SK-N-SH treated with all-trans-retinoic acid at 6 μM for 48 hours (cell line): ENCODE data around the gene CRLF1.

ENCODE experiments used
- ATAC-seq: fragments of 200-7000 bp; cut with Tn5 transposase; 3 replicates; pipeline ENCODE4 v1.9.1; 2020; ENCODE audit warnings: mild to moderate bottlenecking, moderate library complexity
- BACH2 ChIP-seq: fragments of 250-450 bp; sonication (Bioruptor Pico); IDR thresholded peaks from 2 replicates; pipeline ENCODE4 v1.9.0; 2021; ENCODE audit warnings: mild to moderate bottlenecking, borderline replicate concordance
- ESRRG ChIP-seq: fragments of 250-450 bp; sonication (Bioruptor Pico); IDR thresholded peaks from 2 replicates; pipeline ENCODE4 v1.6.1; 2021; ENCODE audit warnings: mild to moderate bottlenecking
- GLIS3 ChIP-seq: fragments of 250-450 bp; sonication (Bioruptor Pico); IDR thresholded peaks from 2 replicates; pipeline ENCODE4 v1.5.0; 2020; ENCODE audit warnings: mild to moderate bottlenecking, moderate library complexity
- ISL1 ChIP-seq: fragments of 250-450 bp; sonication (Bioruptor Pico); IDR thresholded peaks from 2 replicates; pipeline ENCODE4 v2.1.2; 2022; ENCODE audit warnings: mild to moderate bottlenecking, moderate library complexity
- OSR1 ChIP-seq: fragments of 250-450 bp; sonication (Bioruptor Pico); IDR thresholded peaks from 2 replicates; pipeline ENCODE4 v1.8.0; 2022; ENCODE audit warnings: moderate library complexity, mild to moderate bottlenecking, inconsistent platforms
- PPARA ChIP-seq: fragments of 250-450 bp; sonication (Bioruptor Pico); IDR thresholded peaks from 2 replicates; pipeline ENCODE4 v1.5.0; 2020; ENCODE audit warnings: mild to moderate bottlenecking, borderline replicate concordance
- SNAI2 ChIP-seq: fragments of 250-450 bp; sonication (Bioruptor Pico); IDR thresholded peaks from 2 replicates; pipeline ENCODE4 v1.5.0; 2020; ENCODE audit warnings: mild to moderate bottlenecking, moderate library complexity
- TCF4 ChIP-seq: fragments of 250-450 bp; sonication (Bioruptor Pico); IDR thresholded peaks from 2 replicates; pipeline ENCODE4 v1.8.0; 2021; ENCODE audit warnings: mild to moderate bottlenecking, moderate library complexity, borderline replicate concordance
- TOX ChIP-seq: fragments of 250-450 bp; sonication (Bioruptor Pico); IDR thresholded peaks from 2 replicates; pipeline ENCODE4 v1.8.0; 2021; ENCODE audit warnings: mild to moderate bottlenecking, moderate library complexity, borderline replicate concordance
- ZC3H10 ChIP-seq: fragments of 250-450 bp; sonication (Bioruptor Pico); IDR thresholded peaks from 2 replicates; pipeline ENCODE4 v1.5.1; 2021; ENCODE audit warnings: mild to moderate bottlenecking, moderate library complexity
- ZFP3 ChIP-seq: fragments of 250-450 bp; sonication (Bioruptor Pico); IDR thresholded peaks from 2 replicates; pipeline ENCODE4 v1.5.0; 2020; ENCODE audit warnings: mild to moderate bottlenecking, moderate library complexity
- ZFP30 ChIP-seq: fragments of 450-650 bp; formaldehyde crosslinking; IDR thresholded peaks from 2 replicates; pipeline ENCODE4 v1.5.0; 2022; ENCODE audit warnings: mild to moderate bottlenecking, moderate library complexity
- ZNF565 ChIP-seq: fragments of 450-650 bp; formaldehyde crosslinking; conservative IDR thresholded peaks from 2 replicates; pipeline ENCODE4 v1.5.0; 2020; ENCODE audit warnings: low read depth, mild to moderate bottlenecking, moderate library complexity
- ZNF70 ChIP-seq: fragments of 450-650 bp; formaldehyde crosslinking; IDR thresholded peaks from 2 replicates; pipeline ENCODE4 v1.5.0; 2020; ENCODE audit warnings: mild to moderate bottlenecking, moderate library complexity
- TF ChIP-seq, protein P1 (sequence below): fragments of 250-450 bp; sonication (Bioruptor Pico); IDR thresholded peaks from 2 replicates; pipeline ENCODE4 v1.5.1; 2021; ENCODE audit warnings: mild to moderate bottlenecking, moderate library complexity
- TF ChIP-seq, protein P2 (sequence below): fragments of 250-450 bp; sonication (Bioruptor Pico); IDR thresholded peaks from 2 replicates; pipeline ENCODE4 v1.5.0; 2020; ENCODE audit warnings: mild to moderate bottlenecking, moderate library complexity
- TF ChIP-seq, protein P3 (sequence below): fragments of 250-450 bp; sonication (Bioruptor Pico); IDR thresholded peaks from 2 replicates; pipeline ENCODE4 v1.8.0; 2021; ENCODE audit warnings: low read depth, mild to moderate bottlenecking, moderate library complexity, borderline replicate concordance
- TF ChIP-seq, protein P4 (sequence below): fragments of 250-450 bp; sonication (Bioruptor Pico); IDR thresholded peaks from 2 replicates; pipeline ENCODE4 v1.8.0; 2020; ENCODE audit warnings: mild to moderate bottlenecking, moderate library complexity, borderline replicate concordance
- TF ChIP-seq, protein P5 (sequence below): fragments of 250-450 bp; sonication (Bioruptor Pico); IDR thresholded peaks from 2 replicates; pipeline ENCODE4 v1.5.1; 2020; ENCODE audit warnings: low read depth, mild to moderate bottlenecking, moderate library complexity

CRLF1 gene

DNA sequence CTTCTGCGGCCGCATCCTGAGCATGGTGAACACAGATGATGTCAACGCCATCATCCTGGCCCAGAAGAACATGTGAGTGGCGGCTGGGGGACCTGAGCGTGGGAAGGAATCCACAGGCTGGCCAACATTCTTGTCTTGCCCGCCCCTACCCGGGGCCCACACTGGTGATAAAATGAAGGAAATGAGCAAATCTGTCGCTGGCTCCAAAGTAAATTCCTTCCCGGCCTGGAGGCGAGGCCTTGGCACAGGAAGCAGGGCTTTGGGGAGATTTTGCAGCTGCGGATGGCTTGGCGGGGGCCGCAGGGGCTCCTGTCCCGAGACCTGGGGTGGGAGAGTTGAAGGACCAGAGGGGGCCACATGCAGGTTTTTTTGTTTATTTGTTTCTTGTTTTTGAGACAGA is 44.5 kb downstream of the CRLF1 start:
- no peak for ATAC-seq
- no peak for TF ChIP-seq BACH2 (CRISPR knock-in tag)
- TF ChIP-seq, protein P1, sequence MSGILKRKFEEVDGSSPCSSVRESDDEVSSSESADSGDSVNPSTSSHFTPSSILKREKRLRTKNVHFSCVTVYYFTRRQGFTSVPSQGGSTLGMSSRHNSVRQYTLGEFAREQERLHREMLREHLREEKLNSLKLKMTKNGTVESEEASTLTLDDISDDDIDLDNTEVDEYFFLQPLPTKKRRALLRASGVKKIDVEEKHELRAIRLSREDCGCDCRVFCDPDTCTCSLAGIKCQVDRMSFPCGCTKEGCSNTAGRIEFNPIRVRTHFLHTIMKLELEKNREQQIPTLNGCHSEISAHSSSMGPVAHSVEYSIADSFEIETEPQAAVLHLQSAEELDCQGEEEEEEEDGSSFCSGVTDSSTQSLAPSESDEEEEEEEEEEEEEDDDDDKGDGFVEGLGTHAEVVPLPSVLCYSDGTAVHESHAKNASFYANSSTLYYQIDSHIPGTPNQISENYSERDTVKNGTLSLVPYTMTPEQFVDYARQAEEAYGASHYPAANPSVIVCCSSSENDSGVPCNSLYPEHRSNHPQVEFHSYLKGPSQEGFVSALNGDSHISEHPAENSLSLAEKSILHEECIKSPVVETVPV (CRISPR knock-in tag): no peak
- TF ChIP-seq, protein P2, sequence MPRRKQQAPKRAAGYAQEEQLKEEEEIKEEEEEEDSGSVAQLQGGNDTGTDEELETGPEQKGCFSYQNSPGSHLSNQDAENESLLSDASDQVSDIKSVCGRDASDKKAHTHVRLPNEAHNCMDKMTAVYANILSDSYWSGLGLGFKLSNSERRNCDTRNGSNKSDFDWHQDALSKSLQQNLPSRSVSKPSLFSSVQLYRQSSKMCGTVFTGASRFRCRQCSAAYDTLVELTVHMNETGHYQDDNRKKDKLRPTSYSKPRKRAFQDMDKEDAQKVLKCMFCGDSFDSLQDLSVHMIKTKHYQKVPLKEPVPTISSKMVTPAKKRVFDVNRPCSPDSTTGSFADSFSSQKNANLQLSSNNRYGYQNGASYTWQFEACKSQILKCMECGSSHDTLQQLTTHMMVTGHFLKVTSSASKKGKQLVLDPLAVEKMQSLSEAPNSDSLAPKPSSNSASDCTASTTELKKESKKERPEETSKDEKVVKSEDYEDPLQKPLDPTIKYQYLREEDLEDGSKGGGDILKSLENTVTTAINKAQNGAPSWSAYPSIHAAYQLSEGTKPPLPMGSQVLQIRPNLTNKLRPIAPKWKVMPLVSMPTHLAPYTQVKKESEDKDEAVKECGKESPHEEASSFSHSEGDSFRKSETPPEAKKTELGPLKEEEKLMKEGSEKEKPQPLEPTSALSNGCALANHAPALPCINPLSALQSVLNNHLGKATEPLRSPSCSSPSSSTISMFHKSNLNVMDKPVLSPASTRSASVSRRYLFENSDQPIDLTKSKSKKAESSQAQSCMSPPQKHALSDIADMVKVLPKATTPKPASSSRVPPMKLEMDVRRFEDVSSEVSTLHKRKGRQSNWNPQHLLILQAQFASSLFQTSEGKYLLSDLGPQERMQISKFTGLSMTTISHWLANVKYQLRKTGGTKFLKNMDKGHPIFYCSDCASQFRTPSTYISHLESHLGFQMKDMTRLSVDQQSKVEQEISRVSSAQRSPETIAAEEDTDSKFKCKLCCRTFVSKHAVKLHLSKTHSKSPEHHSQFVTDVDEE (CRISPR knock-in tag): no peak
- no peak for TF ChIP-seq OSR1 (CRISPR knock-in tag)
- TF ChIP-seq PPARA: no peak
- TF ChIP-seq, protein P3, sequence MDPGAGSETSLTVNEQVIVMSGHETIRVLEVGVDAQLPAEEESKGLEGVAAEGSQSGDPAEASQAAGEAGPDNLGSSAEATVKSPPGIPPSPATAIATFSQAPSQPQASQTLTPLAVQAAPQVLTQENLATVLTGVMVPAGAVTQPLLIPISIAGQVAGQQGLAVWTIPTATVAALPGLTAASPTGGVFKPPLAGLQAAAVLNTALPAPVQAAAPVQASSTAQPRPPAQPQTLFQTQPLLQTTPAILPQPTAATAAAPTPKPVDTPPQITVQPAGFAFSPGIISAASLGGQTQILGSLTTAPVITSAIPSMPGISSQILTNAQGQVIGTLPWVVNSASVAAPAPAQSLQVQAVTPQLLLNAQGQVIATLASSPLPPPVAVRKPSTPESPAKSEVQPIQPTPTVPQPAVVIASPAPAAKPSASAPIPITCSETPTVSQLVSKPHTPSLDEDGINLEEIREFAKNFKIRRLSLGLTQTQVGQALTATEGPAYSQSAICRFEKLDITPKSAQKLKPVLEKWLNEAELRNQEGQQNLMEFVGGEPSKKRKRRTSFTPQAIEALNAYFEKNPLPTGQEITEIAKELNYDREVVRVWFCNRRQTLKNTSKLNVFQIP: no peak
- no peak for TF ChIP-seq GLIS3 (CRISPR knock-in tag)
- no peak for TF ChIP-seq SNAI2 (CRISPR knock-in tag)
- no peak for TF ChIP-seq ZFP3 (CRISPR knock-in tag)
- TF ChIP-seq ISL1 (CRISPR knock-in tag): no peak
- TF ChIP-seq, protein P4, sequence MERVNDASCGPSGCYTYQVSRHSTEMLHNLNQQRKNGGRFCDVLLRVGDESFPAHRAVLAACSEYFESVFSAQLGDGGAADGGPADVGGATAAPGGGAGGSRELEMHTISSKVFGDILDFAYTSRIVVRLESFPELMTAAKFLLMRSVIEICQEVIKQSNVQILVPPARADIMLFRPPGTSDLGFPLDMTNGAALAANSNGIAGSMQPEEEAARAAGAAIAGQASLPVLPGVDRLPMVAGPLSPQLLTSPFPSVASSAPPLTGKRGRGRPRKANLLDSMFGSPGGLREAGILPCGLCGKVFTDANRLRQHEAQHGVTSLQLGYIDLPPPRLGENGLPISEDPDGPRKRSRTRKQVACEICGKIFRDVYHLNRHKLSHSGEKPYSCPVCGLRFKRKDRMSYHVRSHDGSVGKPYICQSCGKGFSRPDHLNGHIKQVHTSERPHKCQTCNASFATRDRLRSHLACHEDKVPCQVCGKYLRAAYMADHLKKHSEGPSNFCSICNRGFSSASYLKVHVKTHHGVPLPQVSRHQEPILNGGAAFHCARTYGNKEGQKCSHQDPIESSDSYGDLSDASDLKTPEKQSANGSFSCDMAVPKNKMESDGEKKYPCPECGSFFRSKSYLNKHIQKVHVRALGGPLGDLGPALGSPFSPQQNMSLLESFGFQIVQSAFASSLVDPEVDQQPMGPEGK (CRISPR knock-in tag): no peak
- no peak for TF ChIP-seq TOX (CRISPR knock-in tag)
- TF ChIP-seq ZNF565 (CRISPR knock-in tag): no peak

DNA sequence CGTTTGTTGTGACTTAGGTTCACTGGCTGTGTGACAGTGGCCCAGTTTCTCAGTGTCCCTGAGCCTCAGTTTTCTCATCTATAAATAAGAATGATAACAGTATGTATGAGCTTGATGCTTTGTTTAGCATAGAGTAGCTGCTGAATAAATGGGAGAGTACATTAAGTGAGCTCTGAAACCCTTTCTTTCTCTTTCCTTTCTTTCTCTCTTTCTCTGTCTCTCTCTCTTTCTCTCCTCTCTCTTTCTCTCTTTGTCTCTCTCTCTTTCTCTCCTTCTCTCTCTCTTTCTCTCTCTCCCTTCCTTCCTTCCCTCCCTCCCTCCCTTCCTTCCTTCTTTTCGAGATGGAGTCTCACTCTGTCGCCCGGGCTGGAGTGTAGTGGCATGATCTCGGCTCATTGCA is 46.9 kb downstream of the CRLF1 start:
- ATAC-seq: no peak
- TF ChIP-seq, protein P1 (CRISPR knock-in tag): no peak
- TF ChIP-seq ESRRG: no peak
- TF ChIP-seq, protein P5, sequence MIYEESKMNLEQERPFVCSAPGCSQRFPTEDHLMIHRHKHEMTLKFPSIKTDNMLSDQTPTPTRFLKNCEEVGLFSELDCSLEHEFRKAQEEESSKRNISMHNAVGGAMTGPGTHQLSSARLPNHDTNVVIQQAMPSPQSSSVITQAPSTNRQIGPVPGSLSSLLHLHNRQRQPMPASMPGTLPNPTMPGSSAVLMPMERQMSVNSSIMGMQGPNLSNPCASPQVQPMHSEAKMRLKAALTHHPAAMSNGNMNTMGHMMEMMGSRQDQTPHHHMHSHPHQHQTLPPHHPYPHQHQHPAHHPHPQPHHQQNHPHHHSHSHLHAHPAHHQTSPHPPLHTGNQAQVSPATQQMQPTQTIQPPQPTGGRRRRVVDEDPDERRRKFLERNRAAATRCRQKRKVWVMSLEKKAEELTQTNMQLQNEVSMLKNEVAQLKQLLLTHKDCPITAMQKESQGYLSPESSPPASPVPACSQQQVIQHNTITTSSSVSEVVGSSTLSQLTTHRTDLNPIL (CRISPR knock-in tag): no peak
- TF ChIP-seq, protein P4 (CRISPR knock-in tag): no peak
- no peak for TF ChIP-seq PPARA
- TF ChIP-seq GLIS3 (CRISPR knock-in tag): no peak
- TF ChIP-seq ISL1 (CRISPR knock-in tag): no peak
- no peak for TF ChIP-seq ZNF70
- TF ChIP-seq, protein P2 (CRISPR knock-in tag): no peak
- no peak for TF ChIP-seq TCF4
- no peak for TF ChIP-seq ZFP30 (CRISPR knock-in tag)
- no peak for TF ChIP-seq OSR1 (CRISPR knock-in tag)
- TF ChIP-seq, protein P3: no peak
- TF ChIP-seq ZC3H10 (CRISPR knock-in tag): no peak
- TF ChIP-seq, all 23 proteins: peak for 0
